OCI-LY3 (cell line): Measurements from ENCODE around the gene SNAPC2.
A peak's percentile ranks its signal among the peaks of the same experiment; 100 is the strongest.

Experiments used
- H2AFZ ChIP-seq: fragments of 200-600, 300-600 bp; shearing (Covaris generic); 2 replicates; pipeline ENCODE4 v1.6.0; 2014; ENCODE audit warnings: antibody characterized with exemption, low read depth, low read length
- H3K27ac ChIP-seq: fragments of 200-600, 300-600 bp; sonication (generic); 2 replicates; pipeline ENCODE4 v1.5.1; 2014; ENCODE audit warnings: mild to moderate bottlenecking, low read length, moderate library complexity, mixed read lengths
- H3K27me3 ChIP-seq: fragments of 200-600, 300-600 bp; sonication (generic); 2 replicates; pipeline ENCODE4 v1.6.1; 2014; ENCODE audit warnings: low read depth, low read length, mixed read lengths
- H3K36me3 ChIP-seq: fragments of 200-600, 300-600 bp; sonication (generic); replicated peaks from 2 replicates; pipeline ENCODE3; 2014; ENCODE audit warnings: low read depth, low read length, mixed read lengths
- H3K4me1 ChIP-seq: fragments of 300-600, 200-600 bp; sonication (generic); 2 replicates; pipeline ENCODE4 v1.6.1; 2014; ENCODE audit warnings: low read length, mixed read lengths
- H3K4me2 ChIP-seq: fragments of 200-600, 300-600 bp; sonication (generic); 2 replicates; pipeline ENCODE4 v1.6.1; 2014; ENCODE audit warnings: low read length, mixed read lengths
- H3K4me3 ChIP-seq: fragments of 300-600, 200-600 bp; sonication (generic); 2 replicates; pipeline ENCODE4 v1.5.1; 2014; ENCODE audit warnings: antibody characterized with exemption, mild to moderate bottlenecking, low read length, moderate library complexity
- H3K79me2 ChIP-seq: fragments of 300-600, 200-600 bp; shearing (Covaris generic); 2 replicates; pipeline ENCODE4 v1.6.1; 2014; ENCODE audit warnings: mild to moderate bottlenecking, low read length, mixed read lengths
- H3K9ac ChIP-seq: fragments of 300-600, 200-600 bp; shearing (Covaris generic); 2 replicates; pipeline ENCODE4 v1.6.0; 2014; ENCODE audit warnings: mild to moderate bottlenecking, low read length, moderate library complexity
- H3K9me3 ChIP-seq: fragments of 200-600, 300-600 bp; shearing (Covaris generic); 2 replicates; pipeline ENCODE4 v1.6.1; 2014; ENCODE audit warnings: low read length, mixed read lengths; ENCODE audit not compliant: insufficient read depth
- H4K20me1 ChIP-seq: fragments of 200-600, 300-600 bp; sonication (generic); 2 replicates; pipeline ENCODE4 v1.6.1; 2016; ENCODE audit warnings: low read length, mixed read lengths; ENCODE audit not compliant: insufficient read depth
- CTCF ChIP-seq: fragments of 200-600, 300-600 bp; sonication (generic); IDR thresholded peaks from 2 replicates; pipeline ENCODE4 v1.5.1; 2014; ENCODE audit warnings: antibody characterized with exemption, low read length, low read depth
- EZH2phosphoT487 ChIP-seq: fragments of 200-600 bp; shearing (Covaris generic); IDR thresholded peaks from 2 replicates; pipeline ENCODE4 v1.6.1; 2018; ENCODE audit warnings: antibody characterized with exemption, mixed run types, low read depth

The SNAPC2 gene

GRCh38 chr19:7919610-7920518 is at the start of gene SNAPC2:
SNAPC2 (plus strand) TSS chr19:7920338; CDS start chr19:7920367, 29 bp downstream.
- TF ChIP-seq EZH2phosphoT487 (no peak), CTCF (no peak)
- peaks cover 10% of the 10 kb centered on the region for H3K36me3 ChIP-seq
- H3K27me3 ChIP-seq, result no peaks in the 10 kb centered on the region
- H3K79me2 ChIP-seq, result no peaks in the 10 kb centered on the region
- peak within 1 kb of the TSS; percentile 48; the same call in 1 of the 2 replicates for H2AFZ ChIP-seq
- peaks cover 7% of the 10 kb centered on the region; the same call in 1 of the 2 replicates for H4K20me1 ChIP-seq
- H3K4me2 ChIP-seq, result peak within 1 kb of the TSS; percentile 96
- H3K27ac ChIP-seq, result peak within 1 kb of the TSS; percentile 80
- H3K9me3 ChIP-seq, result no peaks in the 10 kb centered on the region
- H3K4me1 ChIP-seq, result peaks cover 14% of the 10 kb centered on the region
- peak within 1 kb of the TSS; percentile 86 for H3K4me3 ChIP-seq
- H3K9ac ChIP-seq, result peak within 1 kb of the TSS; percentile 80

GRCh38 chr19:7870571-7871436 is 49.3 kb upstream of the SNAPC2 start:
- Histone ChIP-seq H3K4me2 (peak overlapping the region; percentile 23; the same call in 1 of the 2 replicates), H3K27ac (no peak overlapping the region), H3K27me3 (no peaks in the 10 kb centered on the region), H3K4me3 (0 out of 2 replicates have a peak overlapping the region, but pooled peaks have one; percentile 31), H3K36me3 (no peaks in the 10 kb centered on the region), H3K4me1 (peaks cover 15% of the 10 kb centered on the region), H2AFZ (no peak overlapping the region), H3K9me3 (no peaks in the 10 kb centered on the region), H3K9ac (no peak overlapping the region), H3K79me2 (no peaks in the 10 kb centered on the region), H4K20me1 (no peaks in the 10 kb centered on the region)
- no peak for TF ChIP-seq CTCF
- TF ChIP-seq EZH2phosphoT487, result no peak

- Histone ChIP-seq H3K27ac (no peak overlapping the region), H3K4me1 (peaks cover 15% of the 10 kb centered on the region), H3K27me3 (no peaks in the 10 kb centered on the region), H3K4me3 (peak overlapping the region; percentile 31), H2AFZ (0 out of 2 replicates have a peak overlapping the region, but pooled peaks have one; percentile 18), H3K9me3 (no peaks in the 10 kb centered on the region), H3K4me2 (peak overlapping the region; percentile 23), H3K9ac (no peak overlapping the region), H4K20me1 (no peaks in the 10 kb centered on the region), H3K36me3 (no peaks in the 10 kb centered on the region), H3K79me2 (no peaks in the 10 kb centered on the region)
- TF ChIP-seq EZH2phosphoT487 (no peak), CTCF (no peak)
Measured at GRCh38 chr19:7871437-7872305, 48.5 kb upstream of the SNAPC2 start.
